Measurements from ENCODE around the gene MAP3K2. TPM values are rescaled to one million over a fixed set of nuclear protein-coding genes. Genes with fewer than 3 reads are reported as not detected.

MAP3K2 gene
- total RNA-seq, 1 donor from 2014 or later, result 62.2 TPM

GRCh38 chr2:127308586-127309138 is 79.1 kb downstream of the MAP3K2 start:
- Histone ChIP-seq H3K36me3 (ENCODE audit: insufficient read depth, low read length) (peaks cover 19% of the 10 kb centered on the region), H4K20me1 (ENCODE audit: insufficient read depth, low read length) (no peaks in the 10 kb centered on the region)
- H3K27ac Mint-ChIP-seq (ENCODE audit: unreplicated experiment), result no peak overlapping the region

GRCh38 chr2:127305990-127306585 is 81.7 kb downstream of the MAP3K2 start:
- H3K36me3 ChIP-seq (ENCODE audit: insufficient read depth, low read length), result peaks cover 15% of the 10 kb centered on the region
- no peak for TF ChIP-seq EZH2 (IDR thresholded peaks at IDR 0.05; ENCODE audit: insufficient read depth, low read length)
- no peak for TF ChIP-seq CTCF (IDR thresholded peaks at IDR 0.05; ENCODE audit: insufficient read depth, low read depth, low read length)

More at GRCh38 chr2:127308586-127309138, 79.1 kb downstream of the MAP3K2 start:
- Histone ChIP-seq H3K79me2 (ENCODE audit: insufficient read depth, low read length) (no peaks in the 10 kb centered on the region), H3K27ac (ENCODE audit: low read depth, low read length) (no peak overlapping the region), H3K4me2 (ENCODE audit: low read length) (no peak overlapping the region), H2AFZ (ENCODE audit: low read depth, low read length) (no peak overlapping the region), H3K4me3 (ENCODE audit: insufficient read depth, low read depth, low read length) (no peak overlapping the region), H3K4me1 (ENCODE audit: insufficient read depth, low read length) (no peaks in the 10 kb centered on the region), H3K9me3 (ENCODE audit: insufficient read depth, low read depth, low read length) (no peaks in the 10 kb centered on the region), H3K27me3 (ENCODE audit: insufficient read depth, low read length) (no peaks in the 10 kb centered on the region), H3K9ac (ENCODE audit: low read length) (no peak overlapping the region)
- Mint-ChIP-seq H3K4me3 (ENCODE audit: unreplicated experiment) (no peak overlapping the region), H3K36me3 (ENCODE audit: low read depth, unreplicated experiment) (peaks cover 6% of the 10 kb centered on the region), H3K9me3 (ENCODE audit: unreplicated experiment) (no peaks in the 10 kb centered on the region), H3K27me3 (ENCODE audit: low read depth, unreplicated experiment) (no peaks in the 10 kb centered on the region), H3K4me1 (ENCODE audit: low read depth, unreplicated experiment) (no peaks in the 10 kb centered on the region)
- FAIRE-seq (no peak), DNase-seq (ENCODE audit: low read depth) (no peak)
- TF ChIP-seq CTCF (IDR thresholded peaks at IDR 0.05; ENCODE audit: insufficient read depth, low read depth, low read length) (no peak), EZH2 (IDR thresholded peaks at IDR 0.05; ENCODE audit: insufficient read depth, low read length) (no peak)

GRCh38 chr2:127302168-127302567 is 85.6 kb downstream of the MAP3K2 start:
- Histone ChIP-seq H3K27ac (ENCODE audit: low read depth, low read length) (no peak overlapping the region), H4K20me1 (ENCODE audit: insufficient read depth, low read length) (no peaks in the 10 kb centered on the region), H3K9me3 (ENCODE audit: insufficient read depth, low read depth, low read length) (no peaks in the 10 kb centered on the region), H3K36me3 (ENCODE audit: insufficient read depth, low read length) (peaks cover 3% of the 10 kb centered on the region), H3K79me2 (ENCODE audit: insufficient read depth, low read length) (no peaks in the 10 kb centered on the region), H3K4me1 (ENCODE audit: insufficient read depth, low read length) (no peaks in the 10 kb centered on the region), H3K4me3 (ENCODE audit: insufficient read depth, low read depth, low read length) (no peak overlapping the region), H3K27me3 (ENCODE audit: insufficient read depth, low read length) (no peaks in the 10 kb centered on the region), H2AFZ (ENCODE audit: low read depth, low read length) (no peak overlapping the region), H3K9ac (ENCODE audit: low read length) (no peak overlapping the region), H3K4me2 (ENCODE audit: low read length) (no peak overlapping the region)
- no peak for TF ChIP-seq CTCF (IDR thresholded peaks at IDR 0.05; ENCODE audit: insufficient read depth, low read depth, low read length)
- TF ChIP-seq EZH2 (IDR thresholded peaks at IDR 0.05; ENCODE audit: insufficient read depth, low read length), result no peak
- no peak overlapping the region for H3K4me3 Mint-ChIP-seq (ENCODE audit: unreplicated experiment)
- no peak for DNase-seq (ENCODE audit: low read depth)
- no peaks in the 10 kb centered on the region for H3K36me3 Mint-ChIP-seq (ENCODE audit: low read depth, unreplicated experiment)
- H3K4me1 Mint-ChIP-seq (ENCODE audit: low read depth, unreplicated experiment), result no peaks in the 10 kb centered on the region
- H3K27ac Mint-ChIP-seq (ENCODE audit: unreplicated experiment), result no peak overlapping the region
- no peaks in the 10 kb centered on the region for H3K9me3 Mint-ChIP-seq (ENCODE audit: unreplicated experiment)
- H3K27me3 Mint-ChIP-seq (ENCODE audit: low read depth, unreplicated experiment), result no peaks in the 10 kb centered on the region
- FAIRE-seq, result no peak

More at GRCh38 chr2:127305990-127306585, 81.7 kb downstream of the MAP3K2 start:
- Mint-ChIP-seq H3K4me1 (ENCODE audit: low read depth, unreplicated experiment) (no peaks in the 10 kb centered on the region), H3K36me3 (ENCODE audit: low read depth, unreplicated experiment) (peaks cover 4% of the 10 kb centered on the region), H3K27me3 (ENCODE audit: low read depth, unreplicated experiment) (no peaks in the 10 kb centered on the region), H3K9me3 (ENCODE audit: unreplicated experiment) (no peaks in the 10 kb centered on the region), H3K27ac (ENCODE audit: unreplicated experiment) (no peak overlapping the region), H3K4me3 (ENCODE audit: unreplicated experiment) (no peak overlapping the region)
- Histone ChIP-seq H3K27me3 (ENCODE audit: insufficient read depth, low read length) (no peaks in the 10 kb centered on the region), H3K79me2 (ENCODE audit: insufficient read depth, low read length) (no peaks in the 10 kb centered on the region), H3K4me1 (ENCODE audit: insufficient read depth, low read length) (no peaks in the 10 kb centered on the region), H3K4me3 (ENCODE audit: insufficient read depth, low read depth, low read length) (no peak overlapping the region), H4K20me1 (ENCODE audit: insufficient read depth, low read length) (no peaks in the 10 kb centered on the region), H3K9ac (ENCODE audit: low read length) (no peak overlapping the region), H3K9me3 (ENCODE audit: insufficient read depth, low read depth, low read length) (no peaks in the 10 kb centered on the region), H2AFZ (ENCODE audit: low read depth, low read length) (no peak overlapping the region), H3K4me2 (ENCODE audit: low read length) (no peak overlapping the region), H3K27ac (ENCODE audit: low read depth, low read length) (no peak overlapping the region)
- DNase-seq (ENCODE audit: low read depth) (no peak), FAIRE-seq (no peak)
